GM19397 (cell line): ENCODE data around the gene ACOT11.

ENCODE experiments used
- ATAC-seq: cut with Tn5 transposase; IDR thresholded peaks from one replicate; pipeline ENCODE4 v1.9.1; 2021; ENCODE audit warnings: mild to moderate bottlenecking, moderate library complexity; ENCODE audit not compliant: unreplicated experiment

ACOT11 gene

DNA sequence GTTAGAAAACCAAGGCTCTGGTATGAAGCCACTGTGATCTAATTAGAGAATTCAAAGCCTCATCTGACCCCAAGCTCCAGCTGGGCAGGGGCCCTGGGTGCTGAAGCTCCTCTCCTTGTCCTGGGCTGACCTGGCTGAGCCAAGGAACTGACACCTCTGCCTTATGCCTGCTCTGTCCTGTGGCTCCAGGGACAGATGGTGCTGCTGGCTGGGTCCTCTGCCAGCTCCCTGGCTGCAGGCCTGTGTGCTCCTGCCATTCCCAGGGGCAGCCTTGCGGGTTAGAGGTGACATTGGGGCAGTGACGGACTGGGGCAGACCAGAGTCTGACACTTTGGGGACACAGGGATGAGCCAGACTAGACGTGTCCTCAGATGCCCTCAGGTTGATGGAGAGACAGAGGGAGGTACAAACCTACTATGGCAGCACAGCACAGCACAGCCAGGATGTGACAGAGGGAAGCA is 11.8 kb downstream of the ACOT11 start:
- no peak for ATAC-seq

- ATAC-seq = no peak
Measured at GRCh38 chr1:54564312-54565112, 16.5 kb downstream of the ACOT11 start.

- ATAC-seq = no peak
Measured at GRCh38 chr1:54565113-54565501, 17.1 kb downstream of the ACOT11 start.

- ATAC-seq = no peak
Measured at GRCh38 chr1:54566438-54567141, 18.6 kb downstream of the ACOT11 start.

- no peak for ATAC-seq
Measured at GRCh38 chr1:54567961-54568360, 19.9 kb downstream of the ACOT11 start.

- no peak for ATAC-seq
Measured at GRCh38 chr1:54569339-54569738, 21.3 kb downstream of the ACOT11 start.

DNA sequence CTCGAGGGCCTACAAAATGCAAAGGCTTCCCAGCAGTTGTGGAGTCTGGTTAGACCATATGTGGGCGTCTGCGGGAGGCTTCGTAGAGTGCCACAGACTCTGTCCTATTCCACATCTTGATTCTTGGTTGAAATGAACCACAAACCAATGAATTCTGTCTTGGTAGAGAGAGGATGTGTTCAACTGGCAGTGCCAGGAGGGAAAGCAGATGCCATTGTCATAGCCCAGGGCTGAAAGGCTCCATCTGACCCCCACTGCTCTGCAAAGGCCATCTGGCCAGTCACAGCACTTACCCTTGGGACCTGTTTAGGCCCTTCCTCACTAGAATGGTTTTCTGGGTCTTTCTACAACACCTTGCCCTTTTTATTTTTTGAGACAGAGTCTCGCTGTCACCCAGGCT is 22.1 kb downstream of the ACOT11 start:
- ATAC-seq = no peak

GRCh38 chr1:54571326-54571725 is 23.3 kb downstream of the ACOT11 start:
- no peak for ATAC-seq

- ATAC-seq = no peak
Measured at GRCh38 chr1:54571803-54572541, 23.9 kb downstream of the ACOT11 start.

DNA sequence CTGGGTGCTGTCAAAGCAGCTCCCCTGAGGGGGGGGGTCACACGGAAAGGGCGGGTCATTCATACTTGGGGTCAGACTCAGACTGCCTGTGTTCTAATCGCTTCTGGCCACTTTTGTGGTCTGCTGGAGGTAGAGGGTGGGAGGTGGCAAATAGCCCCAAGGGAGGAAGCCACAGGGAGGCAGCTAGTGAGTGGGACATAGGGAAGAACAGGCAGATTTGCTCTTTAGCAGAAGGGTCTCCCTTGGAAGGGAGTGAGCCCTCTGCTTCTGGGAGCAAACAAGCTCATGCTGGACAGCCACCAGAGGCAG is 24.5 kb downstream of the ACOT11 start:
- no peak for ATAC-seq

- no peak for ATAC-seq
Measured at GRCh38 chr1:54574158-54574778, 26.2 kb downstream of the ACOT11 start.

GRCh38 chr1:54575161-54575560 is 27.1 kb downstream of the ACOT11 start:
- no peak for ATAC-seq

- no peak for ATAC-seq
Measured at GRCh38 chr1:54575605-54576290, 27.7 kb downstream of the ACOT11 start.

DNA sequence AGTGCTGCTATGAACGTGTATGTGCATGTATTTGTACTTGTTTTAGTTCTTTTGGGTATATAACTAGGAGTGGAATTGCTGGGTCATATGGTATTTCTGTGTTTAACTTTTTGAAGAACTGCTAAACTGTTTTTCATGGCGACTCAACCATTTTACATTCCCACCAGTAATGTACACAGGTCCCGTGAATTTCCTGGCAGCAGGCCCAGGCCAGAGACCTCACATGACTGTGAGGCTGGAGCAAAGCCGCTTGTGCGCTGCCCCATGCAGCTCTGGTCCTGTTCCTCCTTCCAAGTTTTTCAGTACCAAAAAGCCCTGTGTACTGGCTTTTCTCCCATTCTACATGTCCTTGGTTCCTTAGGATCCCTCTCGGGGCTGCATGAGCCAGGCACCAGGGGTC is 29.6 kb downstream of the ACOT11 start:
- ATAC-seq = no peak

DNA sequence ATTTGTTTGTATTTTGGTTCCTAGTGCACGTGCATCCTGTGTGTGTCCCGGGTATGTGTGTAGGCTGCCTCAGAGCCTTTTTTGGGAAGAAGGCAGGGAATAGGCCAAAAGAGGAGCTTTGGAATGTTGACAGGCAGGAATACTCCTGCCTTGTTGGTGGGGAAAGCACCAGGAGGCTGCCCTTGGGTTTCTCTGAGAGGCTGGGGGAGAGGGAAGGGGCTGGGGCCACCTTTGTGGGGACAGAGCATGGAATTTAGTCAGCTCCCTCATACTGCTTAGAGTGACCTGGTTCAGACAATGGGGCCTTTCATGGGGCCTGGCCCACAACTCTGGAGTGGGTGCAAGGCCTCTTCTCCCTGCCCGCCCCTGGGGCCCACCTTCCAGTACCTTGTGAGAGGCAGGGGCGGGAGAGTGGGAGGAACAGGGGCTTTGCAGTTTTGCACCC is 31.3 kb downstream of the ACOT11 start:
- no peak for ATAC-seq

DNA sequence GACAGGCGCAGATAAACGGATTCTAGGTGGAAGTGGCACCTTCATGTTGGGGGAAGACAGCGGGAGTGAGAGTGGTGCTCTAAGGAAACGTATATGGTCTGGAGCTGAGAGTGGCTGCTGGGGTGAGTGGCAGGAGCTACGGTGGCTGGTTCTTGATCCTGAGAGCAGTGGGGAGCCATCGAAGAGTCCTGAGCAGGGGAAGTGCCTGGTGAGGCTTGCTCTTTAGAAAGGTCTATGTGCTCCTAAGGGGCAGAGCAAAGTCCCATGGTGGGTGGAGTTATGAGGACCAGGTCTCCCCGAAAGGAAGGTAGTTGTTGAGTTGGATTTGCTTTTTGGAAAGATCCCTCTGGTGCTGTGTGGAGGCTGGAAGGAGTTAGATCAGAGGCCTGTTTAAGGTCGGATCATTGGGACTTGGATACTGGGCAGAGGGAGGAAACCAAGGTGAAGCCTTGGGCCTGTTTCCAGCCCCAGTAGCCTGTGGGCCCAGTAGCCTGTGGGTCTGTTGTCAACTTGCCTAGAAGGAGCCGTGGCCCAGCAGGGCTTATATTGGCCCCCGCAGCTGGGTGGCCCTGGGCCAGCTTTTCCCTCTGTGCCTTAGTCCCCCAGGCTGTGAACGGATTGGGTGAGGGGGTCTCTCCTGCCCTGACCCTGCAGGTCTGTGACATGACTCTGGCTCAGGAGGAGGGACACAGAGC is 33.0 kb downstream of the ACOT11 start:
- no peak for ATAC-seq

DNA sequence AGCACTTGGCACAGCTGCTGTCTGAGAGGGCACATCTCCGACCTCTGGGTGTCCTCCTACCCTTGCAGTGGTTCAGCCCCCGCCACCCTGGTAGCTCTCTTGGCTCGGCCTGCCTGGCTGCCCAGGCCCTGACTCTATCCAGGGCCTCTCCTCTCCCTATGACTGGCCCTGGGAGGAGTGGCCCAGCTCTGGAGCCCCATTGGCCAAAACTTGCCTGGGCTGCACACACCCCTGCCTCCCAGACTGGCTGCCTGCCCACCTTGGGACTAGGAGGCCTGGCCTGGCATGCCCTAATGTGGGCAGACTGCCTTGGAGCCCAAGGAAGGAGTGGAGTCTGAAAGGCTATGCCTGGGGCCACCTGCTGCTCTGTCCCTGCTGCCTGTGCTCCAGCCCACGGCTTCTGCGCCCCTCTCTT is 33.6 kb downstream of the ACOT11 start:
- ATAC-seq = no peak

GRCh38 chr1:54582566-54583306 is 34.7 kb downstream of the ACOT11 start:
- ATAC-seq = no peak

GRCh38 chr1:54583307-54583686 is 35.3 kb downstream of the ACOT11 start:
- no peak for ATAC-seq
